CD4-positive, alpha-beta T cell treated with Interferon alpha-2 for 1 hour (primary cell): Measurements from ENCODE around the gene MDH1.
"Not testable (repeated sequence)": the region's sequence is repeated elsewhere in the genome, so short reads cannot be mapped to it uniquely, and the experiment has no call there.

Experiments used
- DNase-seq, 2 donors: peaks; one replicate each; pipeline ENCODE4 v3.0.0-alpha.2; 2020 to 2022

The MDH1 gene

DNA sequence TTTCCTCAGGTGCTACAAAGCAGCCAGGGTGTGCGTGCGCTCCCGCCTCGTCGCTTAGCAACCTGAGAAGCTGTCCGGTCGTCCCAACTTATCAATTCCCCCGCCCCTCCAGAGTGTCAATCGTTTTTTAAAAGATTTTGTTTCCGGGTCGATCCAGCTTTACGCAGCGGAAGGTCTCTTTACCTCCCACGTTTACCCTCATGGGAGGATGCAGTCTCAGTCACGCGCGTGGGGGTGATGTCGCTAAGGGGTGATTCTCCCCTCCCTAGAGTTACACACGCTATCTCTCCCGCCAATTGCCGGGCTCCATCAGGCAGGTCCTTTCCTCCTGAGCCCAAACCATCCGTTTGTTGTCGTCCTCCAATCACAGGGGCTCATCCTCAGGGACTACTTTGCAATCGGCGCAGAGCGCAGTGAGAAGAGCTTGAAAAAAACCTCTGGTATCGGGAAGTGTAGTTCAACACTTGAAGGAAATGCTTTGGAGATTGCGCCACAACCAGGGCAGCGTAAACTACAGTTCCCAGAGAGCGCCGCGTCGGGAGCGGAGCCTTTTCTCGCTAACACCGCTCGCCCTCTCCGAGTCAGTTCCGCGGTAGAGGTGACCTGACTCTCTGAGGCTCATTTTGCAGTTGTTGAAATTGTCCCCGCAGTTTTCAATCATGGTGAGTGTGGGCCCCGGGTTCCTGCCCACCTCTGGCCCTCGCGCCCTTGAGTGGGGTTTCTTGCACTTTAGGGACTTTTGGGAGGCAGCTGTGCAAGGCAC lies at the start of gene MDH1, which contains the start of gene WDPCP:
Gene MDH1, plus strand, starts transcription at position 579 of the 763 bp plus-strand sequence. Its CDS starts 81 bp downstream, at position 660.
Gene WDPCP, minus strand, starts transcription at position 93 of the 763 bp plus-strand sequence. CDS start 206 bp downstream, outside the sequence.
- DNase-seq, result peak; percentile 96 to 97

DNA sequence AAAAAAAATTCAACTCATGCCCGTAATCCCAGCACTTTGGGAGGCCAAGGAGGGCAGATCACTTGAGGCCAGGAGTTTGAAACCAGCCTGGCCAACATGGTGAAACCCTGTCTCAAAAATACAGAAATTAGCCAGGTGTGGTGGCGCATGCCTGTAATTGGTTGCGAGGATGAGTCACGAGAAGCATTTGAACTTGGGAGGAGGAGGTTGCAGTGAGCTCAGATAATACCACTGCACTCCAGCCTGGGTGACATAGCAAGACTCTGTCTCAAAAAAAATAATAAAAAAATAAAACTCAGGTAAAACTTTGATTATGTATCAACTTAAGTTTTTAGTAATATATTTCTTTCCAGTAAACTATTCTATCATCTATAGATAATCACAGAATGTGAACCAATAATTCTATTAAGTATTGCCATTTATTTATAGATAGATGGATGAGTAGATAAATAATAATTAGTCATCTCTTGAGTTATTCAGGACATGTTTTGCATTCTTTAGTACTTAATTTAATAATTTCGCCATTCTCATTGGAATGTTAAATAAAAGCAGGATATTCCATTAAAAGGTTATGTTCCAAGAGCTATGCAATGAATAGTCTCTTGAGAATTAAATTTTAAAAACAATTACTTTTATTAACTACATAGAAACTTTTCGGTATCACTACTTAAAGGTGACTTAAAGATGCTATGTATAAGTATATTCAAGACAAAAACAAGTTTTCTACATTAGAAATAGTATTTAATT lies 49.2 kb upstream of the MDH1 start:
- DNase-seq, result no peak

GRCh38 chr2:63544017-63544627 lies 44.6 kb upstream of the MDH1 start:
- DNase-seq, result peak in 1 of 2 donors; percentile 13

GRCh38 chr2:63545023-63545422 lies 43.7 kb upstream of the MDH1 start:
- DNase-seq, result no peak

DNA sequence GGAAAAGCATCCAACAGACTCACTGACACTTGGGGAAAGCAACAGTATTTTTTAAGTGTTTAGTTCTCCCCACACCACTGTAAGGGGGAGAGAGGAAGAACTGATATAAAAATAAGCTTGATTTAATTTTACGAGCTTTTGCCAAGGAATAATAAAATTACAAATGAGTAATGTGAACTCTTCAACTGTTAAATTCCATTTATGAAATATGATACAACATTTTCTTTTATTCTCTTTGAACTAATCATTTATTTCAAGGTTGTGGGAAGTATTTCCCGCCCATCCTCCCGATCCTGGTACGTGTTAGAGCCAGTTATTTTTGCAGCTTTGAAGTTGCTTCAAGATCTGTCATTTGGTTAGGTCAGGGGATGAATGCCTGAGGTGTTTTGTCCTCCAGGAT lies 35.7 kb upstream of the MDH1 start:
- DNase-seq, result no peak

GRCh38 chr2:63555299-63555698 lies 33.5 kb upstream of the MDH1 start:
- no peak for DNase-seq

DNA sequence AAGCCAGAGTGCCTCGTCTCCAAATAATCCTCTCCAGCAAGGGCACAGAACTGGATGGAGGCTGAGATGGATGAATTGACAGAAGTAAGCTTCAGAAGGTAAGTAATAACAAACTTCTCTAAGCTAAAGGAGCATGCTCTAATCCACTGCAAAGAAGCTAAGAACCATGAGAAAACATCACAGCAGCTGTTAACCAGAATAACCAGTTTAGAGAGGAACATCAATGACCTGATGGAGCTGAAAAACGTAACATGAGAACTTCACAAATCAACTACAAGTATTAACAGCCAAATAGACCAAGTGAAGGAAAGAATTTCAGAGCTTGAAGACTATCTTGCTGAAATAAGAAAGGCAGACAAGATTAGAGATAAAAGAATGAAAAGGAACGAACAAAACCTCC lies 32.8 kb upstream of the MDH1 start:
- DNase-seq, result no peak

- DNase-seq, result not testable (repeated sequence)
Observed at GRCh38 chr2:63557819-63558218, 30.9 kb upstream of the MDH1 start.

GRCh38 chr2:63558922-63559321 lies 29.8 kb upstream of the MDH1 start:
- DNase-seq, result not testable (repeated sequence)

GRCh38 chr2:63562751-63563150 lies 26.0 kb upstream of the MDH1 start:
- no peak for DNase-seq

- no peak for DNase-seq
Observed at GRCh38 chr2:63569740-63570139, 19.0 kb upstream of the MDH1 start.

DNA sequence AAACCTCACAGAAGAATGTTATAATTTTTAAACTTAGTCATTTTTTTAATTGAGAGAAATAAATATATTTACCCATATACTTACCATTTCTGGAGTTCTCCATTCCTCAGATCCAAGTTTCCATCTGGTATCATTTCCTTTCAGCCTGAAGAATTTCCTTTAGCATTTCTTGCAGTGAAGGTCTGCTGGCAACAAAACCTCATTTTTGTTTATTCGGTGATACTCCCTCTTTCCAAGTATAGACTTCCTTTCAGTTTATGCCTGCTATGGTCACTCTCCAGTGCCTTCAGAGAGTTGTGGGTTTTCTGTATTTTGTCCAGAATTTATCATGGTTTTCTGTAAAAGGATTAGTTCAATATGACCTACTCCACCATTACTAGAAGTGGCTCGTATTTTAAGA lies 17.5 kb upstream of the MDH1 start:
- DNase-seq, result no peak

GRCh38 chr2:63572001-63572400 lies 16.8 kb upstream of the MDH1 start:
- no peak for DNase-seq

DNA sequence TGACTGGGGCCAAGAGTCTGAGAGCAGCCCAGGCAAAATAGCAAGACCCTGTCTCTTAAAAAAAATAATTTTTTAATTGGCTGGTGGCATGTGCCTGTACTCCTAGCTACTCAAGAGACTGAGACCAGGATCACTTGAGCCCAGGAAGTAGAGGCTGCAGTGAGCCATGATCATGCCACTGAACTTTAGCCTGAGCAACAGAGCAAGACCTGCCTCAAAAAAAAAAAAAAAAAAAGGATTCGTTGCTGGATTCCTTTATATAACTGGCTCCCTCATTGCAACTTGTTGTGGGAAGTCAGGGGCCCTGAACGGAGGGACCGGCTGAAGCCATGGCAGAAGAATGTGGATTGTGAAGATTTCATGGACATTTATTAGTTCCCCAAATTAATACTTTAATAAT lies 15.7 kb upstream of the MDH1 start:
- not testable (repeated sequence) for DNase-seq

- not testable (repeated sequence) for DNase-seq
Observed at GRCh38 chr2:63573726-63574345, 14.9 kb upstream of the MDH1 start.

- DNase-seq, result no peak
Observed at GRCh38 chr2:63576546-63576945, 12.2 kb upstream of the MDH1 start.

GRCh38 chr2:63578767-63579166 lies 10.0 kb upstream of the MDH1 start:
- no peak for DNase-seq

- DNase-seq, result no peak
Observed at GRCh38 chr2:63580651-63581297, 8.0 kb upstream of the MDH1 start.

DNA sequence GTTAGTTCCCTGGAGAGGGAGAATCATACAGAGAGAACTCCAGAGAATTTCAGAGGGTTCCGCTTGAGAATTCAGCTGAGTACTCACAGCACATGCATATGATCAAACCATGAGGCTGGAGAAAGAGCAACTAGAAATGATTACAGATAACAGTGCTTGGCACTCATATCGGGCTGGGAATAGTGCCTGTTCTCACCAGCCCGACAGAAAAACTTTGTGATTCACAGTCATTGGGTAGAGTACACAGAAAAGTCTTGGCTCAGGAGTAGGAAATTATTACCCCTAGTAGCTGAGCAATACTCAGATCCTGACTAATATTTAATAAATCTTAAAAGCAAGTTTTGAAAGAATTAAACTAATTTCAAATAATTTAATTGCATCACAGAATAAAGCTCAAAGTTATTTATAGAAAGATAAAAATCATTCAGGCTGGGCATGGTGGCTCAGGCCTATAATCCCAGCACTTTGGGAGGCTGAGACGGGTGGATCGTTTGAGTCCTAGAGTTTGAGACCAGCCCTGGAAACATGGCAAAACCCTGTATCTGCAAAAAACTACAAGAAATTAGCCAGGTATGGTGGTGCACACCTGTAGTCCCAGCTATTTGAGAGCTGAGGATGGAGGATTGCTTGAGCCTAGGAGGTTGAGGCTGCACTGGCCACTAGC lies 7.3 kb upstream of the MDH1 start:
- no peak for DNase-seq

- no peak for DNase-seq
Observed at GRCh38 chr2:63582873-63583272, 5.9 kb upstream of the MDH1 start.

DNA sequence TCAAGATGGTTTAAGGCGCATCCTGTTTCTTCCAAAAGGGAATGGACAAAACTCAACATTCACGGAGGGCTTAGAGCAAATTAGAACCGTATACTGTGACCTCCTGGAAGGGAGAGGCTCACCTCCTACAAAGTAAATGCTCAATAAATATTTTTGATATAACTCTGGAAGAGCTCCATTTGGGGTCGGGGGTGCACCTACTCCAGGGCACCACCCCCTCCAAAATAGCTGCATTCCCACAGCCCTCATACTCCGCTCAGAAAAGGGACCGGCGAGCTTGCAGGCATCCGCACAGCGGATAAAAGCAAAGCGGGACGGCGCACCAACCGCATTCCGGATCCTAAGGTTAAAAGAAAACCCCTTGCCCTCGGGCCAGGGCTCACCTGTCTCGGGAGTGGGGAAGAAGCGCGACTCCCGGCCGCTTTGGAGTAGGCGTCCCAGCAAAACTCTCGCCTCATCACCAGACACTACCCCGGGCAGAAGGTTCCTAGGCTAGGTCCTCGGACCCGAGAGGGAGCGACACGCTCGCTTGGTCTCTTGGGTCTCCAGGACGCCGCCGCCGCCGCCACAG lies 864 bp upstream of the MDH1 start:
- no peak for DNase-seq
